Dedifferentiated amniotic fluid mesenchymal stem cell (primary cell): Measurements from ENCODE around the gene ITPRIPL2.

Experiments
- DNase-seq: peaks from one replicate; pipeline ENCODE4 v3.0.0-alpha.2; 2016; ENCODE audit errors: extremely low spot score

The ITPRIPL2 gene

GRCh38 chr16:19093631-19094541 is 19.9 kb upstream of the ITPRIPL2 start:
- no peak for DNase-seq

GRCh38 chr16:19094542-19095365 is 19.0 kb upstream of the ITPRIPL2 start:
- no peak for DNase-seq

GRCh38 chr16:19095654-19096053 is 18.1 kb upstream of the ITPRIPL2 start:
- DNase-seq = no peak

- DNase-seq = no peak
Observed at GRCh38 chr16:19098173-19098572, 15.6 kb upstream of the ITPRIPL2 start.

GRCh38 chr16:19102187-19102872 is 11.4 kb upstream of the ITPRIPL2 start:
- DNase-seq = no peak

- no peak for DNase-seq
Observed at GRCh38 chr16:19104607-19105006, 9.2 kb upstream of the ITPRIPL2 start.

GRCh38 chr16:19105131-19105530 is 8.6 kb upstream of the ITPRIPL2 start:
- no peak for DNase-seq

- DNase-seq = no peak
Observed at GRCh38 chr16:19105891-19106624, 7.7 kb upstream of the ITPRIPL2 start.

GRCh38 chr16:19106625-19107020 is 7.1 kb upstream of the ITPRIPL2 start:
- DNase-seq = no peak

GRCh38 chr16:19108409-19109287 is 5.1 kb upstream of the ITPRIPL2 start:
- no peak for DNase-seq

GRCh38 chr16:19109288-19109664 is 4.5 kb upstream of the ITPRIPL2 start:
- no peak for DNase-seq

GRCh38 chr16:19110537-19111360 is 3.0 kb upstream of the ITPRIPL2 start:
- DNase-seq = no peak

- no peak for DNase-seq
Observed at GRCh38 chr16:19112099-19112407, 1.7 kb upstream of the ITPRIPL2 start.

- no peak for DNase-seq
Observed at GRCh38 chr16:19114359-19115147, 789 bp downstream of the ITPRIPL2 start.

GRCh38 chr16:19115148-19116021 is 1.6 kb downstream of the ITPRIPL2 start:
- no peak for DNase-seq

GRCh38 chr16:19116711-19117449 is 3.1 kb downstream of the ITPRIPL2 start:
- no peak for DNase-seq

GRCh38 chr16:19118938-19119431 is 5.2 kb downstream of the ITPRIPL2 start:
- DNase-seq = peak; percentile 91
